HG02610 (cell line): ENCODE measurements around the gene RNF149.
A peak's percentile ranks its signal among the peaks of the same experiment; 100 is the strongest.
"Not testable (repeated sequence)": the region's sequence is repeated elsewhere in the genome, so short reads cannot be mapped to it uniquely, and the experiment has no call there.

ENCODE experiments used
- ATAC-seq: cut with Tn5 transposase; IDR thresholded peaks from one replicate; pipeline ENCODE4 v1.9.1; 2021; ENCODE audit warnings: mild to moderate bottlenecking, moderate library complexity; ENCODE audit not compliant: unreplicated experiment

RNF149 gene

GRCh38 chr2:101332885-101333766, 24.6 kb upstream of the RNF149 start:
- no peak for ATAC-seq

GRCh38 chr2:101331202-101331601, 22.7 kb upstream of the RNF149 start:
- ATAC-seq = no peak

GRCh38 chr2:101330253-101330933, 21.9 kb upstream of the RNF149 start:
- ATAC-seq = no peak

- no peak for ATAC-seq
Measured at GRCh38 chr2:101329026-101329425, 20.5 kb upstream of the RNF149 start.

- no peak for ATAC-seq
Measured at GRCh38 chr2:101328474-101329007, 20.0 kb upstream of the RNF149 start.

- ATAC-seq = no peak
Measured at GRCh38 chr2:101327863-101328394, 19.4 kb upstream of the RNF149 start.

- no peak for ATAC-seq
Measured at GRCh38 chr2:101325425-101325824, 16.9 kb upstream of the RNF149 start.

GRCh38 chr2:101316568-101316967, 8.1 kb upstream of the RNF149 start:
- not testable (repeated sequence) for ATAC-seq

- no peak for ATAC-seq
Measured at GRCh38 chr2:101311696-101312017, 3.2 kb upstream of the RNF149 start.

- no peak for ATAC-seq
Measured at GRCh38 chr2:101310834-101311695, 2.6 kb upstream of the RNF149 start.

- no peak for ATAC-seq
Measured at GRCh38 chr2:101310090-101310833, 1.8 kb upstream of the RNF149 start.

GRCh38 chr2:101307950-101308431, 510 bp downstream of the RNF149 start:
- ATAC-seq = peak; percentile 10

GRCh38 chr2:101307503-101307902, 998 bp downstream of the RNF149 start:
- no peak for ATAC-seq

GRCh38 chr2:101306410-101306809, 2.1 kb downstream of the RNF149 start:
- ATAC-seq = peak; percentile 1

- ATAC-seq = no peak
Measured at GRCh38 chr2:101305492-101306078, 2.9 kb downstream of the RNF149 start.

GRCh38 chr2:101305035-101305434, 3.5 kb downstream of the RNF149 start:
- ATAC-seq = no peak

GRCh38 chr2:101303688-101304087, 4.8 kb downstream of the RNF149 start:
- ATAC-seq = no peak

GRCh38 chr2:101302016-101302415, 6.5 kb downstream of the RNF149 start:
- no peak for ATAC-seq

- no peak for ATAC-seq
Measured at GRCh38 chr2:101300836-101301235, 7.7 kb downstream of the RNF149 start.

- no peak for ATAC-seq
Measured at GRCh38 chr2:101300164-101300563, 8.3 kb downstream of the RNF149 start.
